Endothelial cell of hepatic sinusoid (primary cell): ENCODE measurements around the gene SMAGP.
"Not testable (repeated sequence)": the region's sequence is repeated elsewhere in the genome, so short reads cannot be mapped to it uniquely, and the experiment has no call there.

ENCODE experiments used
- in situ Hi-C: cut with HindIII; loops from 2 replicates; pipeline ENCODE4 v1.10.0; 2017; ENCODE audit warnings: low sequenced_read_pairs

Gene SMAGP

GRCh38 chr12:51270067-51270950 lies at the start of gene SMAGP:
Gene SMAGP, minus strand, starts transcription at chr12:51270415. Its CDS starts 1,137 bp downstream, at chr12:51269278.
- in situ Hi-C loops, result no loop called here

GRCh38 chr12:51318846-51319599 lies 48.8 kb upstream of the SMAGP start:
- in situ Hi-C loops, result no loop called here

GRCh38 chr12:51318057-51318806 lies 48.0 kb upstream of the SMAGP start:
- in situ Hi-C loops, result not testable (repeated sequence)

GRCh38 chr12:51311389-51311788 lies 41.2 kb upstream of the SMAGP start:
- in situ Hi-C loops, result no loop called here

- in situ Hi-C loops, result no loop called here
Measured at GRCh38 chr12:51307655-51308593, 37.7 kb upstream of the SMAGP start.

GRCh38 chr12:51306507-51306906 lies 36.3 kb upstream of the SMAGP start:
- in situ Hi-C loops, result no loop called here

GRCh38 chr12:51300768-51301167 lies 30.6 kb upstream of the SMAGP start:
- in situ Hi-C loops, result not testable (repeated sequence)

- in situ Hi-C loops, result no loop called here
Measured at GRCh38 chr12:51295651-51296050, 25.4 kb upstream of the SMAGP start.

- in situ Hi-C loops, result not testable (repeated sequence)
Measured at GRCh38 chr12:51294097-51294496, 23.9 kb upstream of the SMAGP start.

GRCh38 chr12:51293696-51294095 lies 23.5 kb upstream of the SMAGP start:
- in situ Hi-C loops, result no loop called here

- in situ Hi-C loops, result not testable (repeated sequence)
Measured at GRCh38 chr12:51291603-51292513, 21.6 kb upstream of the SMAGP start.

- in situ Hi-C loops, result no loop called here
Measured at GRCh38 chr12:51285843-51286242, 15.6 kb upstream of the SMAGP start.

- in situ Hi-C loops, result no loop called here
Measured at GRCh38 chr12:51281202-51281924, 11.1 kb upstream of the SMAGP start.

- in situ Hi-C loops, result no loop called here
Measured at GRCh38 chr12:51275088-51275487, 4.9 kb upstream of the SMAGP start.

- in situ Hi-C loops, result not testable (repeated sequence)
Measured at GRCh38 chr12:51272810-51273209, 2.6 kb upstream of the SMAGP start.

- in situ Hi-C loops, result no loop called here
Measured at GRCh38 chr12:51270951-51271518, 820 bp upstream of the SMAGP start.

GRCh38 chr12:51269174-51270066 lies 795 bp downstream of the SMAGP start:
- in situ Hi-C loops, result loop anchor here (5.0 kb wide), 1 partner anchor 73 kb away; no protein-coding TSS in a partner anchor
